ENCODE data around the gene SETD1B. TPM values are rescaled to one million over a fixed set of nuclear protein-coding genes. Genes with fewer than 3 reads are reported as not detected.

The SETD1B gene
- total and polyA plus RNA-seq, 2 donors (not counting 1 experiment from before 2014, with no cell fraction given) = 7.9 to 61.4 TPM

- peaks cover 53% of the 10 kb centered on the region for H4K20me1 ChIP-seq (ENCODE audit: control insufficient read depth, insufficient read depth, low read length, poor library complexity, severe bottlenecking)
- no peak for ATAC-seq (ENCODE audit: low read depth)
- H3K9ac ChIP-seq (ENCODE audit: low read length) = no peak overlapping the region
- 97% methylated on average over 46 of the region's 48 CpGs for WGBS (ENCODE audit: insufficient coverage)
- H3K27me3 ChIP-seq (replicated peaks in 1 of 4; ENCODE audit: control extremely low read depth in 1 of 4, control insufficient read depth in 3 of 4, insufficient read depth in 4 of 4, low read length in 3 of 4) = no peaks in the 10 kb centered on the region
- intact Hi-C loops (cut with micrococcal nuclease) = no loop called here
- no peak overlapping the region for H3K27ac ChIP-seq (ENCODE audit: low read length in 2 of 2)
- H3K4me1 ChIP-seq (ENCODE audit: control insufficient read depth in 2 of 2, insufficient read depth in 2 of 2, low read length in 2 of 2) = no peaks in the 10 kb centered on the region
- no peaks in the 10 kb centered on the region for H3K9me3 ChIP-seq (ENCODE audit: control extremely low read depth in 1 of 3, control insufficient read depth in 2 of 3, insufficient read depth in 1 of 3, low read length in 2 of 3)
- TF ChIP-seq CTCF (IDR thresholded peaks at IDR 0.05) = no peak
- no peak for TF ChIP-seq EZH2 (IDR thresholded peaks at IDR 0.05; ENCODE audit: borderline replicate concordance, insufficient read depth, low read depth, low read length, poor library complexity, severe bottlenecking)
- peaks cover 0 to 73% of the 10 kb centered on the region in 2 experiments for H3K36me3 ChIP-seq (replicated peaks in 1 of 2; ENCODE audit: control extremely low read depth in 1 of 2, control insufficient read depth in 1 of 2, extremely low read depth in 1 of 2, insufficient read depth in 2 of 2, low read length in 1 of 2)
- ChIA-PET POLR2A (no interaction called here), CTCF (interaction anchor here (1.1 to 2.5 kb wide), 4 partner anchors 10 to 55 kb away, joined by 3 to 10 read pairs (median 8); no protein-coding TSS in a partner anchor)
- no peak overlapping the region for H2AFZ ChIP-seq (ENCODE audit: insufficient read depth, low read depth, low read length, poor library complexity, severe bottlenecking)
- no peak overlapping the region for H3K4me3 ChIP-seq (ENCODE audit: control extremely low read depth in 1 of 5, extremely low read depth in 1 of 5, insufficient read depth in 1 of 5, low read depth in 2 of 5, low read length in 4 of 5)
- no peaks in the 10 kb centered on the region for H3K27me3 Mint-ChIP-seq
- H3K79me2 ChIP-seq (ENCODE audit: control insufficient read depth, insufficient read depth, low read length) = peaks cover 28% of the 10 kb centered on the region
- H3K9me3 Mint-ChIP-seq (ENCODE audit: insufficient read depth) = no peaks in the 10 kb centered on the region
- H3K4me1 Mint-ChIP-seq = no peaks in the 10 kb centered on the region
- no peak overlapping the region for H3K4me3 Mint-ChIP-seq
- DNase-seq = no peak
- no peak overlapping the region for H3K27ac Mint-ChIP-seq
- no peak overlapping the region for H3K4me2 ChIP-seq (replicated peaks; ENCODE audit: low read depth, low read length, poor library complexity, severe bottlenecking)
Observed at GRCh38 chr12:121827351-121828099, 23.7 kb downstream of the SETD1B start.

- DNase-seq = no peak
- no peaks in the 10 kb centered on the region for H3K9me3 Mint-ChIP-seq (ENCODE audit: insufficient read depth)
- ChIA-PET POLR2A (no interaction called here), CTCF (interaction anchor here (1.1 to 2.5 kb wide), 3 partner anchors 9 to 34 kb away, joined by 3 to 10 read pairs (median 10); no protein-coding TSS in a partner anchor)
- TF ChIP-seq CTCF (IDR thresholded peaks at IDR 0.05) = no peak
- no peak for TF ChIP-seq EZH2 (IDR thresholded peaks at IDR 0.05; ENCODE audit: borderline replicate concordance, insufficient read depth, low read depth, low read length, poor library complexity, severe bottlenecking)
- H3K4me1 ChIP-seq (ENCODE audit: control insufficient read depth in 2 of 2, insufficient read depth in 2 of 2, low read length in 2 of 2) = no peaks in the 10 kb centered on the region
- no peaks in the 10 kb centered on the region for H3K27me3 ChIP-seq (replicated peaks in 1 of 4; ENCODE audit: control extremely low read depth in 1 of 4, control insufficient read depth in 3 of 4, insufficient read depth in 4 of 4, low read length in 3 of 4)
- H3K4me3 Mint-ChIP-seq = no peak overlapping the region
- peaks cover 49% of the 10 kb centered on the region for H4K20me1 ChIP-seq (ENCODE audit: control insufficient read depth, insufficient read depth, low read length, poor library complexity, severe bottlenecking)
- H3K9me3 ChIP-seq (ENCODE audit: control extremely low read depth in 1 of 3, control insufficient read depth in 2 of 3, insufficient read depth in 1 of 3, low read length in 2 of 3) = no peaks in the 10 kb centered on the region
- 94% methylated on average over 7 of the region's 8 CpGs for WGBS (ENCODE audit: insufficient coverage)
- no peak overlapping the region for H2AFZ ChIP-seq (ENCODE audit: insufficient read depth, low read depth, low read length, poor library complexity, severe bottlenecking)
- H3K79me2 ChIP-seq (ENCODE audit: control insufficient read depth, insufficient read depth, low read length) = peaks cover 28% of the 10 kb centered on the region
- H3K4me1 Mint-ChIP-seq = no peaks in the 10 kb centered on the region
- H3K9ac ChIP-seq (ENCODE audit: low read length) = no peak overlapping the region
- H3K27ac ChIP-seq (ENCODE audit: low read length in 2 of 2) = no peak overlapping the region
- no peak overlapping the region for H3K27ac Mint-ChIP-seq
- no peak overlapping the region for H3K4me3 ChIP-seq (ENCODE audit: control extremely low read depth in 1 of 5, extremely low read depth in 1 of 5, insufficient read depth in 1 of 5, low read depth in 2 of 5, low read length in 4 of 5)
- no peaks in the 10 kb centered on the region for H3K27me3 Mint-ChIP-seq
- intact Hi-C loops (cut with micrococcal nuclease) = no loop called here
- no peak for ATAC-seq (ENCODE audit: low read depth)
- no peak overlapping the region for H3K4me2 ChIP-seq (replicated peaks; ENCODE audit: low read depth, low read length, poor library complexity, severe bottlenecking)
- H3K36me3 ChIP-seq (replicated peaks in 1 of 2; ENCODE audit: control extremely low read depth in 1 of 2, control insufficient read depth in 1 of 2, extremely low read depth in 1 of 2, insufficient read depth in 2 of 2, low read length in 1 of 2) = peaks cover 0 to 69% of the 10 kb centered on the region in 2 experiments
Observed at GRCh38 chr12:121828306-121828705, 24.5 kb downstream of the SETD1B start.
